ENCODE results near the gene NECTIN4.

DNA sequence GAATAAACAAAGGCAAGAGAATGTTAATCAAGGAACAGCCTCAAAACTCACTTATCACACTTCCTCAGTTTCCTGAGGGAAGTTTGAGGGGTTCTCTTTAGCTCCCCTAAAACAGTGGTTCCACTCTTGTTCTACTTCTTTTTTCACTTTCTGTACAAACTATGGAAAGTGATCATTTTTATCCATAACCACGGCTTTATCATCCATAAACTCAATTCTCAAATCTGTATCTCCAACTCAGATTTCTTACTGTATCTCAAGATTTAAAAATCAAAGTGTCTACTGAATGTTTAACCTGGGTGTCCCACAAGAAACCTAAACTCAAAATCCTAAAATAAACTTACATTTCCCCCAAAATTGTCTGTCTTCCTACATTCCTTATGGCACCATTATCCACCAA lies 24.6 kb upstream of the NECTIN4 start:
- no peak for TF ChIP-seq POLR2A (IDR thresholded peaks at IDR 0.05)
- TF ChIP-seq CTCF (IDR thresholded peaks at IDR 0.05) = no peak
- no peak for TF ChIP-seq POLR2AphosphoS5 (IDR thresholded peaks at IDR 0.05; ENCODE audit: insufficient read depth in 1 of 2, low read depth in 1 of 2)

Measured in vagina (tissue), 2 donors.